ENCODE results near the gene HOXA9. TPM values are rescaled to one million over a fixed set of nuclear protein-coding genes. Genes with fewer than 3 reads are reported as not detected.

HOXA9 gene
- polyA plus RNA-seq, 1 donor (not counting 4 experiments of a cell fraction or from before 2014, with no cell fraction given) = 28.1 TPM

- Histone ChIP-seq H3K4me3 (ENCODE audit: control insufficient read depth in 2 of 3, extremely low read depth in 1 of 3, insufficient read depth in 2 of 3, low read depth in 1 of 3, low read length in 3 of 3) (no peak overlapping the region), H3K27ac (ENCODE audit: control insufficient read depth, insufficient read depth, low read length) (no peak overlapping the region), H3K4me2 (ENCODE audit: control insufficient read depth, extremely low read depth, insufficient read depth, low read depth, low read length) (no peak overlapping the region), H3K9ac (ENCODE audit: control insufficient read depth, extremely low read depth, insufficient read depth, low read length) (no peak overlapping the region), H3K9me1 (ENCODE audit: control insufficient read depth, extremely low read depth, insufficient read depth, low read length) (no peaks in the 10 kb centered on the region), H3K79me2 (ENCODE audit: control insufficient read depth, insufficient read depth, low read length) (no peaks in the 10 kb centered on the region), H3K9me3 (ENCODE audit: control insufficient read depth, low read depth, low read length) (no peaks in the 10 kb centered on the region), H3K4me1 (ENCODE audit: control insufficient read depth, extremely low read depth, insufficient read depth, low read length) (peaks cover 7% of the 10 kb centered on the region), H2AFZ (ENCODE audit: control insufficient read depth, low read length) (no peak overlapping the region), H3K36me3 (ENCODE audit: control insufficient read depth in 2 of 2, extremely low read depth in 1 of 2, insufficient read depth in 2 of 2, low read length in 2 of 2) (no peaks in the 10 kb centered on the region), H4K20me1 (ENCODE audit: control insufficient read depth, extremely low read depth, insufficient read depth, low read length) (peaks cover 13% of the 10 kb centered on the region), H3K27me3 (ENCODE audit: control insufficient read depth, extremely low read depth, insufficient read depth, low read length) (peaks cover 89% of the 10 kb centered on the region)
- no peak for DNase-seq (ENCODE audit: low read depth, low spot score)
- no peak for FAIRE-seq
- dilution Hi-C loops (cut with MboI; ENCODE audit: extremely low pct_ligation_motif_present, low sequenced_read_pairs) = loop anchor here (25.0 kb wide), 1 partner anchor 383 kb away; no protein-coding TSS in a partner anchor
- TF ChIP-seq, protein P1, sequence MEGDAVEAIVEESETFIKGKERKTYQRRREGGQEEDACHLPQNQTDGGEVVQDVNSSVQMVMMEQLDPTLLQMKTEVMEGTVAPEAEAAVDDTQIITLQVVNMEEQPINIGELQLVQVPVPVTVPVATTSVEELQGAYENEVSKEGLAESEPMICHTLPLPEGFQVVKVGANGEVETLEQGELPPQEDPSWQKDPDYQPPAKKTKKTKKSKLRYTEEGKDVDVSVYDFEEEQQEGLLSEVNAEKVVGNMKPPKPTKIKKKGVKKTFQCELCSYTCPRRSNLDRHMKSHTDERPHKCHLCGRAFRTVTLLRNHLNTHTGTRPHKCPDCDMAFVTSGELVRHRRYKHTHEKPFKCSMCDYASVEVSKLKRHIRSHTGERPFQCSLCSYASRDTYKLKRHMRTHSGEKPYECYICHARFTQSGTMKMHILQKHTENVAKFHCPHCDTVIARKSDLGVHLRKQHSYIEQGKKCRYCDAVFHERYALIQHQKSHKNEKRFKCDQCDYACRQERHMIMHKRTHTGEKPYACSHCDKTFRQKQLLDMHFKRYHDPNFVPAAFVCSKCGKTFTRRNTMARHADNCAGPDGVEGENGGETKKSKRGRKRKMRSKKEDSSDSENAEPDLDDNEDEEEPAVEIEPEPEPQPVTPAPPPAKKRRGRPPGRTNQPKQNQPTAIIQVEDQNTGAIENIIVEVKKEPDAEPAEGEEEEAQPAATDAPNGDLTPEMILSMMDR (optimal IDR thresholded peaks at IDR 0.05 in 1 of 3, IDR thresholded peaks at IDR 0.05 in 1 of 3, conservative IDR thresholded peaks at IDR 0.05 in 1 of 3; ENCODE audit: extremely low read depth in 1 of 3, insufficient read depth in 2 of 3, low read length in 3 of 3) = no peak
- TF ChIP-seq EZH2 (IDR thresholded peaks at IDR 0.05; ENCODE audit: low read length) = no peak
Observed at GRCh38 chr7:27203964-27204594, 38.7 kb upstream of the HOXA9 start.

- DNase-seq (ENCODE audit: low read depth, low spot score) (no peak), FAIRE-seq (no peak)
- Histone ChIP-seq H4K20me1 (ENCODE audit: control insufficient read depth, extremely low read depth, insufficient read depth, low read length) (peaks cover 13% of the 10 kb centered on the region), H3K36me3 (ENCODE audit: control insufficient read depth in 2 of 2, extremely low read depth in 1 of 2, insufficient read depth in 2 of 2, low read length in 2 of 2) (no peaks in the 10 kb centered on the region), H2AFZ (ENCODE audit: control insufficient read depth, low read length) (no peak overlapping the region), H3K79me2 (ENCODE audit: control insufficient read depth, insufficient read depth, low read length) (no peaks in the 10 kb centered on the region), H3K4me1 (ENCODE audit: control insufficient read depth, extremely low read depth, insufficient read depth, low read length) (peaks cover 7% of the 10 kb centered on the region), H3K27ac (ENCODE audit: control insufficient read depth, insufficient read depth, low read length) (no peak overlapping the region), H3K4me2 (ENCODE audit: control insufficient read depth, extremely low read depth, insufficient read depth, low read depth, low read length) (no peak overlapping the region), H3K4me3 (ENCODE audit: control insufficient read depth in 2 of 3, extremely low read depth in 1 of 3, insufficient read depth in 2 of 3, low read depth in 1 of 3, low read length in 3 of 3) (no peak overlapping the region), H3K9me3 (ENCODE audit: control insufficient read depth, low read depth, low read length) (no peaks in the 10 kb centered on the region), H3K9ac (ENCODE audit: control insufficient read depth, extremely low read depth, insufficient read depth, low read length) (no peak overlapping the region), H3K9me1 (ENCODE audit: control insufficient read depth, extremely low read depth, insufficient read depth, low read length) (no peaks in the 10 kb centered on the region), H3K27me3 (ENCODE audit: control insufficient read depth, extremely low read depth, insufficient read depth, low read length) (peaks cover 89% of the 10 kb centered on the region)
- dilution Hi-C loops (cut with MboI; ENCODE audit: extremely low pct_ligation_motif_present, low sequenced_read_pairs) = loop anchor here (25.0 kb wide), 1 partner anchor 384 kb away; no protein-coding TSS in a partner anchor
- TF ChIP-seq, protein P1 (optimal IDR thresholded peaks at IDR 0.05 in 1 of 3, IDR thresholded peaks at IDR 0.05 in 1 of 3, conservative IDR thresholded peaks at IDR 0.05 in 1 of 3; ENCODE audit: extremely low read depth in 1 of 3, insufficient read depth in 2 of 3, low read length in 3 of 3) = no peak
- TF ChIP-seq EZH2 (IDR thresholded peaks at IDR 0.05; ENCODE audit: low read length) = no peak
Observed at GRCh38 chr7:27203365-27203953, 38.1 kb upstream of the HOXA9 start.

All from keratinocyte (primary cell).